SU-DHL-6 (cell line): ENCODE measurements around the gene TUBB6.

Experiments used
- H2AFZ ChIP-seq: fragments of 200-600 bp; sonication (generic); 2 replicates; pipeline ENCODE4 v1.6.1; 2014; ENCODE audit warnings: low read depth, mild to moderate bottlenecking, moderate library complexity, mixed read lengths, antibody characterized with exemption, low read length; ENCODE audit not compliant: severe bottlenecking
- H3F3A ChIP-seq: fragments of 200-600 bp; shearing (Covaris generic); 2 replicates; pipeline ENCODE4 v1.6.0; 2016; ENCODE audit warnings: antibody characterized with exemption, mild to moderate bottlenecking; ENCODE audit not compliant: insufficient read depth
- H3K27ac ChIP-seq: fragments of 200-600 bp; sonication (generic); 2 replicates; pipeline ENCODE4 v1.5.1; 2016; ENCODE audit warnings: low read depth, mild to moderate bottlenecking, low read length, moderate library complexity, mixed read lengths
- H3K27me3 ChIP-seq: fragments of 200-600 bp; sonication (generic), shearing (Covaris generic); 2 replicates; pipeline ENCODE4 v1.6.0; 2014; ENCODE audit warnings: mild to moderate bottlenecking, low read length
- H3K36me3 ChIP-seq: fragments of 200-600 bp; sonication (generic); 2 replicates; pipeline ENCODE4 v1.6.1; 2014; ENCODE audit warnings: mild to moderate bottlenecking, low read length, mixed read lengths
- H3K4me2 ChIP-seq: fragments of 300-600, 200-600 bp; shearing (Covaris generic), sonication (generic); 2 replicates; pipeline ENCODE4 v1.6.0; 2014; ENCODE audit warnings: low read length, low read depth, mild to moderate bottlenecking; ENCODE audit not compliant: poor library complexity, severe bottlenecking
- H3K4me3 ChIP-seq: fragments of 200-600 bp; sonication (generic); 2 replicates; pipeline ENCODE4 v1.5.1; 2014; ENCODE audit warnings: antibody characterized with exemption, low read length, mild to moderate bottlenecking, mixed read lengths; ENCODE audit not compliant: insufficient read depth, poor library complexity, severe bottlenecking
- H3K79me2 ChIP-seq: fragments of 200-600 bp; sonication (generic); 2 replicates; pipeline ENCODE4 v1.6.1; 2014; ENCODE audit warnings: mild to moderate bottlenecking, low read length, moderate library complexity; ENCODE audit not compliant: insufficient read depth
- H3K9ac ChIP-seq: fragments of 200-600 bp; sonication (generic); 2 replicates; pipeline ENCODE4 v1.7.0; 2014; ENCODE audit warnings: mild to moderate bottlenecking, low read length
- H3K9me2 ChIP-seq: fragments of 200-600 bp; sonication (generic); replicated peaks from 2 replicates; pipeline ENCODE4 v1.6.1; 2014; ENCODE audit warnings: low read length; ENCODE audit not compliant: insufficient read depth
- H3K9me3 ChIP-seq: fragments of 200-600 bp; sonication (generic); 2 replicates; pipeline ENCODE4 v1.6.1; 2014; ENCODE audit warnings: low read length, mixed read lengths; ENCODE audit not compliant: insufficient read depth
- H4K20me1 ChIP-seq: fragments of 200-600 bp; sonication (generic); 2 replicates; pipeline ENCODE4 v1.6.1; 2014; ENCODE audit warnings: low read depth, mild to moderate bottlenecking, antibody characterized with exemption, low read length, moderate library complexity, mixed read lengths
- CTCF ChIP-seq: fragments of 200-600 bp; sonication (generic); IDR thresholded peaks from one replicate; pipeline ENCODE4 v1.5.1; 2017; ENCODE audit warnings: antibody characterized with exemption, mild to moderate bottlenecking, low read length, moderate library complexity; ENCODE audit not compliant: insufficient read depth, poor library complexity, severe bottlenecking
- EZH2phosphoT487 ChIP-seq: fragments of 200-600 bp; sonication (generic), shearing (Covaris generic); conservative IDR thresholded peaks from 2 replicates; pipeline ENCODE4 v1.6.1; 2018; ENCODE audit warnings: mild to moderate bottlenecking, antibody characterized with exemption, low read length, moderate library complexity, mixed read lengths

Gene TUBB6

DNA sequence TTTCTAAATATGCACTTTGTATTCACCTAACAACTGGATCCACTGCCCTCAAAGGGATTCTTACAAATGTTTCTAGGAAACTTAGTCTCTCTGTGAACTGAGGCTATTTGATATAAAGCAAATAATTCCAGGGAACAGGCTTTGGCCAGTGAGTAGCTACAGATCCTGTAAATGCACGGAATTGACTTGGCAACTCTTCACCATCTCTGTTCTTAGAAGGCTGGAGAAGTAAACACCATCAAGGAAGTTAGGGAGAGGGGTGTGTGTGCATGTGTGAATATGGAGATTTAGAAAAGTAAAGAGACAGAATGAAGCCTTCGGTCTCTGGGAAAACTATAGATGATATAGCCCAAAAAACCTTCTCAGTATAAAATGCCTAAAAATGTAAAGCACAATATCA, 43.2 kb upstream of the TUBB6 start:
- no peak overlapping the region for H3K4me3 ChIP-seq
- no peaks in the 10 kb centered on the region for H3K79me2 ChIP-seq
- no peaks in the 10 kb centered on the region for H3K9me3 ChIP-seq
- TF ChIP-seq CTCF (no peak), EZH2phosphoT487 (no peak)
- H3K27me3 ChIP-seq = no peaks in the 10 kb centered on the region
- H3K4me2 ChIP-seq = no peak overlapping the region
- no peak overlapping the region for H2AFZ ChIP-seq
- H4K20me1 ChIP-seq = no peaks in the 10 kb centered on the region
- no peak overlapping the region for H3K9ac ChIP-seq
- H3K36me3 ChIP-seq = no peaks in the 10 kb centered on the region
- H3F3A ChIP-seq = no peaks in the 10 kb centered on the region
- H3K9me2 ChIP-seq = no peaks in the 10 kb centered on the region
- no peak overlapping the region for H3K27ac ChIP-seq

GRCh38 chr18:12271376-12272235, 36.4 kb upstream of the TUBB6 start:
- peak overlapping the region; percentile 38; the same call in 1 of the 2 replicates for H3K9ac ChIP-seq

DNA sequence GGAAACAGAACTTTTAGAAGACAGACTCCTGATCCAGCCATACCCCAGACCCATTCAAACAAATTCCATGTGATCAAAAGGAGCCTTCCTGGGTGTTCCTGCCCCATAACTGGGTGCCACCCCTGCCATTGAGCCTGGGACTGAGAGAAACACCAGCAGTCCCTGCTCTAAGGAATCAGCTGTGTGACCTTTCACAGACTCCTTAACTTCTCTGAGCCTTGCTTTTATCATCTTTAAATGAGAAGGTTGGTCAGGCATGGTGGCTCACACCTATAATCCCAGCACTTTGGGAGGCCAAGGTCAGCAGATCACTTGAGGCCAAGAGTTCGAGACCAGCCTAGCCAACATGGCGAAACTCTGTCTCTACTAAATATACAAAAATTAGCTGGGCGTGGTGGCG, 33.2 kb upstream of the TUBB6 start:
- no peaks in the 10 kb centered on the region for H3K9me2 ChIP-seq
- H3K9ac ChIP-seq = no peak overlapping the region
- H3K9me3 ChIP-seq = no peaks in the 10 kb centered on the region
- no peaks in the 10 kb centered on the region for H3K79me2 ChIP-seq
- H3K4me3 ChIP-seq = no peak overlapping the region
- no peaks in the 10 kb centered on the region for H4K20me1 ChIP-seq
- no peak for TF ChIP-seq CTCF
- TF ChIP-seq EZH2phosphoT487 = no peak
- H3K27ac ChIP-seq = no peak overlapping the region
- no peak overlapping the region for H2AFZ ChIP-seq
- no peaks in the 10 kb centered on the region for H3K36me3 ChIP-seq
- no peaks in the 10 kb centered on the region for H3K27me3 ChIP-seq
- H3K4me2 ChIP-seq = no peak overlapping the region
- no peaks in the 10 kb centered on the region for H3F3A ChIP-seq

More at GRCh38 chr18:12271376-12272235, 36.4 kb upstream of the TUBB6 start:
- Histone ChIP-seq H2AFZ (peak overlapping the region; percentile 89), H3K4me2 (peak overlapping the region; percentile 62), H3K9me3 (no peaks in the 10 kb centered on the region), H3K79me2 (no peaks in the 10 kb centered on the region), H3K4me3 (peak overlapping the region; percentile 48), H3K27ac (no peak overlapping the region), H3K27me3 (no peaks in the 10 kb centered on the region), H3K9me2 (no peaks in the 10 kb centered on the region), H3K36me3 (no peaks in the 10 kb centered on the region), H4K20me1 (no peaks in the 10 kb centered on the region), H3F3A (no peaks in the 10 kb centered on the region)
- TF ChIP-seq CTCF (peak; percentile 52), EZH2phosphoT487 (no peak)
